ENCODE measurements around the gene YPEL3. TPM values are rescaled to one million over a fixed set of nuclear protein-coding genes. Genes with fewer than 3 reads are reported as not detected.
A peak's percentile ranks its signal among the peaks of the same experiment; 100 is the strongest.

YPEL3 gene
- total and polyA plus RNA-seq, 2 of the 8 experiments (the other 6 are each of a cell fraction or from before 2014, with no cell fraction given): 40.3 to 53.3 TPM

- H4K20me1 ChIP-seq (replicated peaks in 1 of 2; ENCODE audit: control insufficient read depth in 1 of 2, insufficient read depth in 2 of 2, low read length in 2 of 2): peaks cover 3 to 8% of the 10 kb centered on the region in 2 experiments
- H3K56ac ChIP-seq (replicated peaks; ENCODE audit: insufficient read length, low read depth, low read length): no peak overlapping the region
- no peak overlapping the region for H2BK12ac ChIP-seq (ENCODE audit: low read depth, low read length)
- TF ChIP-seq POU5F1 (IDR thresholded peaks at IDR 0.05; ENCODE audit: low read depth, low read length) (no peak), MAFK (IDR thresholded peaks at IDR 0.05; ENCODE audit: low read depth, low read length) (0 out of 2 replicates have a peak, but pooled peaks have one; percentile 30), RXRA (IDR thresholded peaks at IDR 0.05; ENCODE audit: insufficient read depth, low read depth, low read length) (no peak)
- H2BK120ac ChIP-seq (replicated peaks; ENCODE audit: low read depth, low read length): no peak overlapping the region
- H3K4me1 ChIP-seq (replicated peaks in 1 of 4; ENCODE audit: control insufficient read depth in 3 of 4, insufficient read depth in 4 of 4, low read length in 3 of 4): peaks cover 0 to 4% (median 3%) of the 10 kb centered on the region in 4 experiments; a peak in 4 of 7 replicates
- no peak overlapping the region for H3K27ac ChIP-seq (ENCODE audit: low read depth, low read length)
- H3K18ac ChIP-seq (ENCODE audit: extremely low read depth, low read length): no peak overlapping the region
- H3K9me3 ChIP-seq (ENCODE audit: insufficient read depth in 2 of 2, low read depth in 1 of 2, low read length in 1 of 2): no peaks in the 10 kb centered on the region
- FAIRE-seq (no peak), DNase-seq (ENCODE audit: low read depth in 1 of 2, low spot score in 2 of 2) (no peak)
- H4K91ac ChIP-seq (replicated peaks; ENCODE audit: insufficient read length, low read length): no peak overlapping the region
- peaks cover 10 to 25% (median 18%) of the 10 kb centered on the region in 4 experiments for H3K36me3 ChIP-seq (ENCODE audit: control insufficient read depth in 2 of 4, insufficient read depth in 4 of 4, low read length in 3 of 4)
- no peak overlapping the region for H2AFZ ChIP-seq (ENCODE audit: low read length)
- 0 out of 2 replicates have a peak overlapping the region, but pooled peaks have one; percentile 16 for H2BK5ac ChIP-seq (ENCODE audit: low read depth, low read length)
- ChIA-PET POLR2A (ENCODE audit: partially characterized antibody) (interaction anchor here (9.3 to 14.0 kb wide), 2 partner anchors 16 to 20 kb away, joined by 169 to 353 read pairs; partner anchors contain the start of genes ALDOA, GDPD3 and PPP4C), CTCF (ENCODE audit: partially characterized antibody) (interaction anchor here (7.7 kb wide), 1 partner anchor 24 kb away, joined by 90 read pairs; the partner anchor contains the start of gene GDPD3)
- H3K4me3 ChIP-seq (ENCODE audit: extremely low read depth in 1 of 4, insufficient read depth in 2 of 4, low read depth in 3 of 4, low read length in 4 of 4): no peak overlapping the region
- 90% methylated on average over 10 of the region's 10 CpGs; no CpG with 5 or more reads in 1 of the 2 experiments for WGBS, 2 experiments (ENCODE audit: extremely low coverage in 1 of 2, insufficient coverage in 1 of 2, insufficient read length in 1 of 2, insufficient replicate concordance in 2 of 2, low coverage in 1 of 2, low lambda C conversion rate in 2 of 2, missing lambda C conversion rate in 1 of 2)
- no peaks in the 10 kb centered on the region for H3K79me1 ChIP-seq (ENCODE audit: low read depth, low read length)
- no peak overlapping the region for H2BK15ac ChIP-seq (ENCODE audit: low read length)
- H3K23ac ChIP-seq (ENCODE audit: insufficient read length): no peak overlapping the region
- no peak overlapping the region for H3K4ac ChIP-seq (replicated peaks; ENCODE audit: insufficient read length, low read depth, low read length)
- H3K14ac ChIP-seq (ENCODE audit: insufficient read length): no peak overlapping the region
- no peaks in the 10 kb centered on the region for H3K79me2 ChIP-seq (ENCODE audit: control insufficient read depth in 1 of 2, insufficient read depth in 2 of 2, low read length in 2 of 2)
- no peak overlapping the region for H2BK20ac ChIP-seq (ENCODE audit: low read length)
- no peak overlapping the region for H4K8ac ChIP-seq (ENCODE audit: extremely low read depth, insufficient read depth, low read length)
- peaks cover 12% of the 10 kb centered on the region; the same call in 1 of the 2 replicates for H3K23me2 ChIP-seq (ENCODE audit: low read depth, low read length)
- no peak overlapping the region for H3K4me2 ChIP-seq (ENCODE audit: insufficient read depth in 1 of 2, low read depth in 2 of 2, low read length in 2 of 2)
- peaks cover 0 to 3% (median 0%) of the 10 kb centered on the region in 4 experiments; a peak in 1 of 7 replicates for H3K27me3 ChIP-seq (replicated peaks in 1 of 4; ENCODE audit: control insufficient read depth in 3 of 4, extremely low read depth in 1 of 4, insufficient read depth in 3 of 4, low read length in 3 of 4)
- no peak overlapping the region for H3K9ac ChIP-seq (replicated peaks in 1 of 4; ENCODE audit: extremely low read depth in 1 of 4, low read depth in 3 of 4, low read length in 3 of 4)
- H2AK5ac ChIP-seq (ENCODE audit: low read depth, low read length): 0 out of 2 replicates have a peak overlapping the region, but pooled peaks have one; percentile 24
- no peak overlapping the region for H4K5ac ChIP-seq (ENCODE audit: insufficient read length, low read depth, low read length)
Observed at GRCh38 chr16:30088237-30088831, 7.7 kb downstream of the YPEL3 start.
